Osteoblast (primary cell): ENCODE measurements around the gene SHISAL1. TPM values are rescaled to one million over a fixed set of nuclear protein-coding genes. Genes with fewer than 3 reads are reported as not detected.
A peak's percentile ranks its signal among the peaks of the same experiment; 100 is the strongest.

Source experiments
- DNase-seq: peaks from one replicate; pipeline ENCODE4 v3.0.0; 2011; ENCODE audit warnings: low spot score, mixed read lengths; ENCODE audit not compliant: insufficient read length; ENCODE audit errors: missing footprints
- H2AFZ ChIP-seq: 2 replicates; pipeline ENCODE4 v1.6.0; 2011; ENCODE audit warnings: mild to moderate bottlenecking, low read length
- H3K27ac ChIP-seq: 2 replicates; pipeline ENCODE4 v1.5.1; 2011; ENCODE audit warnings: mild to moderate bottlenecking, low read depth, low read length, moderate library complexity
- H3K27me3 ChIP-seq: 2 replicates; pipeline ENCODE4 v1.6.0; 2012; ENCODE audit warnings: mild to moderate bottlenecking, control low read depth, inconsistent platforms, low read length, moderate library complexity; ENCODE audit not compliant: insufficient read depth
- H3K36me3 ChIP-seq: 2 replicates; pipeline ENCODE4 v1.5.1; 2011; ENCODE audit warnings: mild to moderate bottlenecking, low read length, control low read depth, moderate library complexity; ENCODE audit not compliant: insufficient read depth
- H3K4me1 ChIP-seq: 2 replicates; pipeline ENCODE4 v1.5.1; 2011; ENCODE audit warnings: mild to moderate bottlenecking, low read length, control low read depth, moderate library complexity; ENCODE audit not compliant: insufficient read depth
- H3K4me2 ChIP-seq: 2 replicates; pipeline ENCODE4 v1.6.0; 2011; ENCODE audit warnings: mild to moderate bottlenecking, low read length; ENCODE audit not compliant: insufficient read depth
- H3K4me3 ChIP-seq: fragments of 200-600 bp; sonication (generic); 3 replicates; pipeline ENCODE4 v1.5.1; 2012; ENCODE audit warnings: mild to moderate bottlenecking, low read length, inconsistent platforms; ENCODE audit not compliant: insufficient read depth
- H3K79me2 ChIP-seq: 2 replicates; pipeline ENCODE4 v1.6.0; 2012; ENCODE audit warnings: mild to moderate bottlenecking, low read length, control low read depth, inconsistent platforms; ENCODE audit not compliant: insufficient read depth
- H3K9me3 ChIP-seq: 2 replicates; pipeline ENCODE4 v1.5.1; 2011; ENCODE audit warnings: low read depth, low read length, control low read depth
- H4K20me1 ChIP-seq: 2 replicates; pipeline ENCODE4 v1.6.0; 2012; ENCODE audit warnings: mild to moderate bottlenecking, low read length, control low read depth; ENCODE audit not compliant: insufficient read depth
- CTCF ChIP-seq: IDR thresholded peaks from 2 replicates; pipeline ENCODE4 v1.5.1; 2011; ENCODE audit warnings: mild to moderate bottlenecking, low read depth, low read length, moderate library complexity; ENCODE audit errors: extremely low read depth
- total RNA-seq: library from RNA; depleted of rRNA; stranded (reverse); fragments of >200 nt; gene quantifications from 2 replicates; pipeline ENCODE4 v1.2.3, GENCODE V29; 2012

Gene SHISAL1
- total RNA-seq, 1 donor = 52.5 TPM

GRCh38 chr22:44277386-44278135 is 35.2 kb downstream of the SHISAL1 start:
- Histone ChIP-seq H2AFZ (no peak overlapping the region), H3K9me3 (no peaks in the 10 kb centered on the region), H3K4me1 (no peaks in the 10 kb centered on the region), H3K36me3 (no peaks in the 10 kb centered on the region), H3K79me2 (no peaks in the 10 kb centered on the region), H3K27me3 (no peaks in the 10 kb centered on the region), H3K27ac (no peak overlapping the region), H3K4me2 (no peak overlapping the region), H4K20me1 (peaks cover 3% of the 10 kb centered on the region), H3K4me3 (no peak overlapping the region)
- DNase-seq = no peak
- no peak for TF ChIP-seq CTCF

GRCh38 chr22:44276706-44277356 is 35.9 kb downstream of the SHISAL1 start:
- H2AFZ ChIP-seq = no peak overlapping the region
- DNase-seq = peak; percentile 66

GRCh38 chr22:44276041-44276440 is 36.7 kb downstream of the SHISAL1 start:
- Histone ChIP-seq H3K4me3 (no peak overlapping the region), H2AFZ (no peak overlapping the region), H3K4me2 (no peak overlapping the region), H3K27me3 (no peaks in the 10 kb centered on the region), H4K20me1 (peaks cover 3% of the 10 kb centered on the region), H3K9me3 (no peaks in the 10 kb centered on the region), H3K36me3 (no peaks in the 10 kb centered on the region), H3K4me1 (no peaks in the 10 kb centered on the region), H3K27ac (no peak overlapping the region), H3K79me2 (peaks cover 1% of the 10 kb centered on the region)
- TF ChIP-seq CTCF = no peak
- DNase-seq = no peak

More at GRCh38 chr22:44276706-44277356, 35.9 kb downstream of the SHISAL1 start:
- Histone ChIP-seq H3K36me3 (no peaks in the 10 kb centered on the region), H3K27ac (no peak overlapping the region), H3K79me2 (no peaks in the 10 kb centered on the region), H3K4me1 (no peaks in the 10 kb centered on the region), H3K4me2 (no peak overlapping the region), H3K9me3 (no peaks in the 10 kb centered on the region), H3K4me3 (no peak overlapping the region), H4K20me1 (peaks cover 3% of the 10 kb centered on the region), H3K27me3 (no peaks in the 10 kb centered on the region)
- TF ChIP-seq CTCF = no peak

- peaks cover 5% of the 10 kb centered on the region for H3K79me2 ChIP-seq
- H3K9me3 ChIP-seq = no peaks in the 10 kb centered on the region
- H3K4me1 ChIP-seq = no peaks in the 10 kb centered on the region
- H2AFZ ChIP-seq = no peak overlapping the region
- H3K4me2 ChIP-seq = no peak overlapping the region
- TF ChIP-seq CTCF = no peak
- no peak overlapping the region for H3K4me3 ChIP-seq
- peaks cover 3% of the 10 kb centered on the region for H4K20me1 ChIP-seq
- no peaks in the 10 kb centered on the region for H3K27me3 ChIP-seq
- DNase-seq = no peak
- no peaks in the 10 kb centered on the region for H3K36me3 ChIP-seq
- no peak overlapping the region for H3K27ac ChIP-seq
These were observed 37.1 kb downstream of the SHISAL1 start for GRCh38 chr22:44275631-44275995.
